DMS114 treated with DMSO at 0.1 percent for 48 hours (cell line): ENCODE data around the gene APBA1.
"Not testable (repeated sequence)": the region's sequence is repeated elsewhere in the genome, so short reads cannot be mapped to it uniquely, and the experiment has no call there.

Source experiments
- DNase-seq: peaks from one replicate; lab custom pipeline; 2025; ENCODE audit not compliant: unreplicated experiment; lab: John Stamatoyannopoulos, UW

APBA1 gene

GRCh38 chr9:69420611-69421270 lies 251.4 kb downstream of the APBA1 start:
- no peak for DNase-seq

DNA sequence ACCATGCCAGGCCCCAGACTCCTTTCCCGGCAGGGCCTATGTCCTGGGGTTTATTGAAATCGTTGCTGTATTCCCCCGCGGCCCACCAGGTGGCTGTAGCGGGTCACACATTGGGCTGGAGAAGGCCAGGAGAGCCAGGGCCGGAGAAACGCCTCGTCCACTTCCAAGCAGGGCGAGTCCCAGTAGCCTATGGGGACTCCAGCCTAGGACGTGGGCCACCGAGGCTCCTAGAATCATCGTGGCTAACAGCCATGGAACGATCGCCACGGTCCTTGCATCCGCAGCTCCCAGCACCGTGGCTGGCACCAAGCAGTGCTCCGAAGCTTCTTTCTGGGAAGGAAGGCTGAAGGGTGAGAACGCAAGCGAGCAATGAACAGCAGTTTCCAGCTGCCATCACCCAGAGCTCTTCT lies 259.4 kb downstream of the APBA1 start:
- peak; percentile 30 for DNase-seq

DNA sequence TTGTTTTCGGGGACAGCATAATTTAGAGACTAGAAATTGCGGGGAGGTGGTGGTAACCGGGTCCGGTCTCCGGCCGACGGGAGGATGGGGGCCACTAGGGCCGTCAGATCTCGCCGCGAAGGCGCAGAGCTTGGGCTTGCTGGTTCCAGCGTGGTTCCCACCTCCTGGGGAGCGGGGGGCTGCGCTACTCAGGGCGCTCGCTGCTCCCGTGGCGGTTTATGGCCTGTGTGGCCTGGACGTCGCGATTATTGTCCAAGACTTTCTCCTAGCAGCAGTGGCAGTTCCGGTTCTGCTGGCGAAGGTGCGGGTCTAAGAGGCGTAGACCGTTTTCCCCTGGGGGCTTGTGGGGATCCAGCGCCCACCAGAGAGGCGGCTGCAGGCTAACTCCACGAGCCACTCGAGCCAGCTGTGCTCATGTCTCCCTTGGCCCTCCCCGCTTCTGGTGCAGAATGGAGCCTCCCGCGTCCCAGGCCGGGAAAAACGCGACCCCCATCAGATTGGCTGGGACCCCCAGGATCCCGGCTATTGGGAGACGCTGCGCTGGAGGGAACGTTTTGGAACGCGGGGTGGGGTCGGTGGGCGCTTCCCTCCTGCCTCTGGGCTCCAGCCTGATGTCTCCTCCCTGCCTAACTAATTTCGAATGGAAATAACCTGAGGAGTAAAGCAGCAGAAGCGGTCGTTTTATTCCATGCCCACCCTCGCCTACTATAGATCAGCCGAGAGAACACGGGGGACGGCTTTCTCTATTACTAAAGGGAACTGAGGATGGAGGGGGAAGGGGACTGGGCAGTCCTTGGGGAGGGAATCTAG lies 260.0 kb downstream of the APBA1 start:
- no peak for DNase-seq

DNA sequence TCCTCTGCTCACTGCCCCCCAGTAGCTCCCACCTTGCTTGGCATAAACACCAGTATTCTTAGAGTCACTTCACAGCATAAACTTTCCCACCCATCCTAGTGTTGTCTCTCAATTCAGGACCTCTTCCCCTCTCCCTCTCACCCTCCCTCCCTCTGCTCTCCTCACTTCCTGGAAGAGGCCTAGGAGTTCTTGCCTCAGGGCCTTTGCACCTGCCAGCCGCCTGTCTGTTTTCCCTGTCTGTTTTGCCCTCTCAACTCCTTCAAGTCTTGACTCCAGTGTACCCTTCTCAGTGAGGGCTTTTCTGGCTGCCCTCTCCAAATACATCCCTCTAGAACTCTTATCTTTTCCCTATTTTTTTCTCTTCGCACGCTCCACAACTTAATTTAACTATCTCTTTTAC lies 260.9 kb downstream of the APBA1 start:
- no peak for DNase-seq

DNA sequence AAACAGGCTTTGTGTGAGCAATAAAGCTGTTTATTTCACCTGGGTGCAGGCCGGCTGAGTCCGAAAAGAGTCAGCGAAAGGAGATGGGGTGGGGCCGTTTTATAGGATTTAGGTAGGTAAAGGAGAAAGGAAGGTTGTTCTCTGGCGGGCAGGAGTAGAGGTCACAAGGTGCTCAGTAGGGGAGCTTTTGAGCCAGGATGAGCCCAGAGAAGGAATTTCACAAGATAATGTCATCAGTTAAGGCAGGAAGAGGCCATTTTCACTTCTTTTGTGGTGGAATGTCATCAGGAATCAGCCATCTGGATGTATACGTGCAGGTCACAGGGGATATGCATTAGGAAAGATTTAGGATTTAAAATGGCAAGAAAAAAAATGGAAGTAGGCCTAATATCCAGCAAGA lies 262.2 kb downstream of the APBA1 start:
- not testable (repeated sequence) for DNase-seq

GRCh38 chr9:69400470-69400869 lies 271.7 kb downstream of the APBA1 start:
- DNase-seq: no peak

GRCh38 chr9:69397384-69398214 lies 274.6 kb downstream of the APBA1 start:
- no peak for DNase-seq

DNA sequence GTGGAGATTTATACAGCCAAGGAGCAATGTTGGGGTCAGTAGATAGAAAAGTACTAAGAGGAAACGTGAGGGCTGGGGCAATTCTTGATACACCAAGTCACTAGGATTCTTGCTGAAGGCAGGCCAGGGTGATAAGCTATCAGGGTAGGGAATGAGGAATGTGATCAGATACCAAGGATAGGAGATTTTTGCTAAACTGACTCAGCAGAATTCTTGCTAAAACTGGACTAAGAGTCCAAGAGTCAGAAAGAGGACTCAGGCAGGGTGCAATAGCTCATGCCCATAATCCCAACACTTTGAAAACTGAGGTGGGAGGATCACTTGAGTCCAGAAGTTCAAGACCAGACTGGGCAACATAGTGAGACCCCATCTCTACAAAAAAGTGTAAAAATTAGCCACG lies 275.4 kb downstream of the APBA1 start:
- no peak for DNase-seq

DNA sequence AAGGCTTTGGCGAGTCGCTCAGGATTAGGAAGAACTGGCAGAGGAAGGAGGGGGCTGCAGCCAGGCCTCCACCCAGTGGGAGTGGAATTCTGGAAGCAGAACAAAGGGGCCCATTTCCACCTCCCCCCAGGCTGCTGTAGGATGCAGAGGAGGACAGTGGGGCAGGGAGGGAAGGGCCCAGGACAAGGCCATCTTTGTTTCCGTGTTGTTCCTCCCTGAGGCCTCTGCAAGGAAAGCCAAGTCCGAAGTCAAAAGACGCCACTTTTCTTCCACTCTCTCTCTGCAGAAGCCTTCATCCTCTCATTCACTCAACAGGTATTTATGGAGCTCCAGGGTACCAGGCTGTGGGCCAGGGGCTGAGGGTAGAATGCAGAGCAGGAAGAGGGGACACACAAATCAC lies 276.5 kb downstream of the APBA1 start:
- no peak for DNase-seq

DNA sequence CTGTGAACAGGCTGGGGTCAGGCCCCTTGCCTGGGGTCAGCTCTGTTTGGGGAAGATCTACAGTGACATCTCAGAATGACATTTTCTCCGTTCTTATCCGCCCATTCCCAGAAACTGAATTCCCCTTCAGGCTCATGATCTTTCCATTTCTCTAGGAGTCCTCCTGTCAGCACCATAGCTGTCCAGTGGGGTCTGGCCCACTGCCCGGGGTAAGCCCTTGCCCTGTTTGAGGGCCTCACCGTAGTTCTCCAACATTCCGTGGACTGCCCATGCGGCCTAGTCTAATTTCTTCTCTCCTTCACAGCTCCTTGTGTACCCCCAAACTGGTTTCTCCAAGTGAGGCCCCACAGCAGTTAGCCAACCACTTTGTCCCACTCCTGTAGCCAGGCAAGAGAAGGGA lies 278.7 kb downstream of the APBA1 start:
- no peak for DNase-seq

- DNase-seq: no peak
These were observed 279.3 kb downstream of the APBA1 start for GRCh38 chr9:69392826-69393225.

- DNase-seq: no peak
These were observed 280.2 kb downstream of the APBA1 start for GRCh38 chr9:69391946-69392345.

DNA sequence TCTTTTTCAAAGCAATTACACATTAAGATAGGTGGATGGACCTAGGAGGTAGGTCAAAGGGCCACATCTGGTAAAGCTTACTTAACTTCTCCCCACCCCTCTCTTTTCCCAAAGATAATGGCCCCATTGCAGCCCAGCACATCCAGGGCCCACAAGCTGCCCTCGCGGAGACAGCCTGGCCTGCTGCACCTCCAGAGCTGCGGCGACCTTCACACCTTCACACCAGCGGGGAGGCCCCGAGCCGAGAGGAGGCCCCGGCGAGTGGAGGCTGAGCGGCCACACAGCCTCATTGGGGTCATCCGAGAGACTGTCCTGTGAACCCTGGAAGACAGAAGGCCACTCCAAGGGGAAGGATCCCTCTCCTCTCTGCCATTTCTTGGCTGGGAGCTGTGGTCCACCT lies 280.7 kb downstream of the APBA1 start:
- no peak for DNase-seq

- DNase-seq: no peak
These were observed 282.7 kb downstream of the APBA1 start for GRCh38 chr9:69389437-69389995.

- DNase-seq: no peak
These were observed 283.6 kb downstream of the APBA1 start for GRCh38 chr9:69388596-69388995.

DNA sequence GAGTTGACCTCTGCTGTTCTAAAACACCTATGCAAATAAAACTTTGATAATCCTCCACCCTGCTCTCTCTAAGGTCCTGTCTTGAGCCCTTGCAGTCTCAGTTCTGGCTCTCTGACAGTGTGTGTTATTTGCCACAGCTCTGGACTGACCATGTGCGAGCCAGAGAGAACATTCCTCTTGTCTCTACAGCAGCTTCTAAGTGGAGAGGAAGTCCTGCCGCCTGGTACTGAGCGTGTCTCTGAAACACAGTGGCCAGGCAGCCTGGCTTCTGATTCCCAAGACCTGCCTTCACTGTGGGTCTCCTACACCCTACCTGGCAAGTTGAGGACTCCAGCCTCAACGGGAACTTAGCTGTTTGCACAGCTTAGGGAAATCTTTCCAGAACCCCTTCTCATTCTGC lies 285.5 kb downstream of the APBA1 start:
- no peak for DNase-seq

DNA sequence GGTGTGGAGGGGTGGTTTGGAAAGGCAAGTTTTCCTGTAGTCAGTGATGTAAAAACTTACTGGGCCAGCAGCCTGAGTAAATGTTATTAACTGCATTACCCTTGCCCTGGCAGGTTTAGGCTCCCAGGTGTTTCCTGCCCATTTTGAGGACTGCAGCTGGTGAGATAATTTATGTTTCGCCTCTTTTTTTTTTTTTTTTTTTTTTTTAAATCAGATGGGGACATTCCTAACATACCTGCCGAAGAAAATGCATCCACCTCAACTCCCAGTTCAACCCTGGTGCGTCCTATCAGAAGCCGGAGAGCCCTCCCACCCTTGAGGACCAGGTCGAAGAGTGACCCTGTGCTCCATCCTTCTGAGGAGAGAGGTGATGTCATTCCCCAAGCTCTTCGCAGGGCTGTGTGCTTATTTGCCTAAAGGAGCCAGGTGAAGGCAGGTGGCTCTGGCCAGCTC lies 286.6 kb downstream of the APBA1 start:
- DNase-seq: no peak

GRCh38 chr9:69382135-69382534 lies 290.0 kb downstream of the APBA1 start:
- no peak for DNase-seq

DNA sequence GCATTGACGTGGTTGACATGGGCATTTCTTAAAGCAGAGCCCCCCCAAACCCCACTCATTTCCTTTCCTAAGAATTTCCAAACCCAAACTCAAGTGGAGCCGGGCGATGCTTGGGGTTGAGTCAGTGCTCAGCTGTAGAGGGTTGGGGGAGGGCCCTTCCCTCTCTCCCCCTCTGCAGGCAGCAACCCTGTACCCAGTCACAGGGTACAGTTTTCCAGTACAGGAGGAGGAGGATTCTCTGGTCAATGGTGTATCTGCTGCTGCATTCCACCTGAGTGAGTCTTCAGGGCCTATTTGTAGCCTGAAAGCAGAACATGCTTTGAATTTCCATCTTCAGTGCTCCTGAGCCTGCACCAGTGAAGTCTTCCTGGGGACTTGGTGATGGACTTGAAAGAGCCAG lies 291.4 kb downstream of the APBA1 start:
- no peak for DNase-seq

DNA sequence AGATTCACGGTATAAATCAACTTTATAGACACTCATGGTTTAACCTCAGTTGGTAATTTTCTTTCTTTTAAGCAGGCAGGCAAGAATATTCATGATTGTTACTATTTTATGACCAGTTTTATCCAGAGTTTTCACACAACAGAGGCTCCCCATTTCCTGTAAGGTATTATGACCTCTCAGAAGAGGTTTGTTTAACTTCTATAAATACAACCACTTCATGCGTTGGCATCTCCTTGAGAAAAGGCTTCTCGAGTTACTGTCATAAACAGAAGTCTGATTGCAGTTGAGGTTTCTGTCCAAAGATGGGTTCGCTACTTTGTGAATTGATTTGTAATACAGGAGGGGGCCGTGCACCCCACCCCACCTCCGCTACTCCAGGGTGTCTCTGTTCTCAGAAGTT lies 291.9 kb downstream of the APBA1 start:
- DNase-seq: no peak

- DNase-seq: no peak
These were observed 292.7 kb downstream of the APBA1 start for GRCh38 chr9:69379270-69379982.
